HG02938 (cell line): ENCODE data around the gene PRR13.
"Not testable (repeated sequence)": the region's sequence is repeated elsewhere in the genome, so short reads cannot be mapped to it uniquely, and the experiment has no call there.

Experiments used
- ATAC-seq: cut with Tn5 transposase; IDR thresholded peaks from one replicate; pipeline ENCODE4 v1.9.1; 2021; ENCODE audit warnings: mild to moderate bottlenecking, moderate library complexity; ENCODE audit not compliant: unreplicated experiment

The PRR13 gene

GRCh38 chr12:53435326-53435725 is 6.2 kb upstream of the PRR13 start:
- ATAC-seq = not testable (repeated sequence)

- not testable (repeated sequence) for ATAC-seq
These were observed 2.0 kb upstream of the PRR13 start for GRCh38 chr12:53439582-53439981.

- ATAC-seq = no peak
These were observed 2.4 kb downstream of the PRR13 start for GRCh38 chr12:53443955-53444354.

DNA sequence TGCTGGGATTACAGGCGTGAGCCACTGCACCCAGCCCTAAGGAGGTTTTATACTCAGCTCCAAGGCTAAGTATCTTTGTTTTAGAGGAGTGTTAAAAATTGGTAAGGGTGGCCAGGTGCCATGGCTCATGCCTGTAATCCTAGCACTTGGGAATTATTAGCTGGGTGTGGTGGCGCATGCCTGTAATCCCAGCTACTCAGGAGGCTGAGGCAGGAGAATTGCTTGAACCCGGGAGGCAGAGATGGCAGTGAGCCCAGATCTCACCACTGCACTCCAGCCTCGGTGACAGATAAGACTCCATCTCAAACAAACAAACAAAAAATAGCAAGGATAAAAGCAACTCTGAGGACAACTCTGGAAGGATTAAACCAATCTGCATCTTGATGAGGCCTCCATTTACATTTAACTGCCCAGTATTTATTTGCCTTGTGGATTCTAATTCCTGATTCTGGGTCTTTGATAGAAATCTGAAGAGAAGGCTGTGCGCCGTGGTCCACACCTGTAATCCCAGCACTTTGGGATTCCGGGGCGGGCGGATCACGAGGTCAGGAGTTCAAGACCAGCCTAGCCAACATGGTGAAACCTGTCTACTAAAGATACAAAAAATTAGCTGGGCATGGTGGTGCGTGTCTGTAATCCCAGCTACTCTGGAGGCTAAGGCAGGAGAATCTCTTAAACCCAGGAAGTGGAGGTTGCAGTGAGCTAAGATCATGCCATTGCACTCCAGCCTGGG is 3.2 kb downstream of the PRR13 start:
- not testable (repeated sequence) for ATAC-seq

- ATAC-seq = no peak
These were observed 9.4 kb downstream of the PRR13 start for GRCh38 chr12:53450936-53451335.

- peak; percentile 95 for ATAC-seq
These were observed 10.2 kb downstream of the PRR13 start, which contains the start of gene PCBP2 for GRCh38 chr12:53451661-53452158. TSS of gene PCBP2 (plus strand) at chr12:53452102. CDS start at chr12:53454801, 2,699 bp downstream.

- ATAC-seq = no peak
These were observed 10.9 kb downstream of the PRR13 start for GRCh38 chr12:53452159-53453077.

DNA sequence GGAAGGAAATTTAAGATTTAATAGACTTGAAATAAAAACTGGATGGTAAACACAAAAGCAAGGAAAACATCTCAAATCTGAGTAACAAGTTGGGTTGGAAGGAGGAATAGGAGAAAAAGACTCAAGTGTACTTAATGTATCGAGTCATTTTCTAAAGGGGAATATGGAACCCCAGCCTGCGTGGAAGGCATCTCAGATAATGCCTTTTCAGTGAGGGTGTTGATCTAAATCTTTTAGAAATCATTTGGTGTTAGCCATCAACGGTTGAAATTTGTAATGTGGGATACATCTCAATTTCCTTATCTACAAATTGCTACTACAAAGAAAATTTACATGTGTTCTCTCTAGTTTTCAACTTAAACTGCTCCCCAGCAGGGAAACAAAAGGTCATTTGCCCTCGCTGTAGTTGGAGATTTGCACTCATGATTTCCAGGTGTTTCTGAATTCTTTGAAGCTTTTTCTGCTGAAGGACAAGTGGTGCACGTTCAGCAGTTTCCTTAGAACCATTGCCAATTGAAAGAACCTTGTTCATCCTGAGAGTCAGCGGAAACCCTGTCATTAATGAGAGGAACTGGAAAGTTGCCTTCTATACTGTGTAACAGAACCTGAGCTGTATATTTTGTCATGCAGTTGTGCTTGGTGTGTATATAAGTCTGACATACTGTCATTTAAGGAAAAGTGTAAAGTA is 12.6 kb downstream of the PRR13 start:
- no peak for ATAC-seq

GRCh38 chr12:53454707-53455106 is 13.2 kb downstream of the PRR13 start:
- no peak for ATAC-seq

DNA sequence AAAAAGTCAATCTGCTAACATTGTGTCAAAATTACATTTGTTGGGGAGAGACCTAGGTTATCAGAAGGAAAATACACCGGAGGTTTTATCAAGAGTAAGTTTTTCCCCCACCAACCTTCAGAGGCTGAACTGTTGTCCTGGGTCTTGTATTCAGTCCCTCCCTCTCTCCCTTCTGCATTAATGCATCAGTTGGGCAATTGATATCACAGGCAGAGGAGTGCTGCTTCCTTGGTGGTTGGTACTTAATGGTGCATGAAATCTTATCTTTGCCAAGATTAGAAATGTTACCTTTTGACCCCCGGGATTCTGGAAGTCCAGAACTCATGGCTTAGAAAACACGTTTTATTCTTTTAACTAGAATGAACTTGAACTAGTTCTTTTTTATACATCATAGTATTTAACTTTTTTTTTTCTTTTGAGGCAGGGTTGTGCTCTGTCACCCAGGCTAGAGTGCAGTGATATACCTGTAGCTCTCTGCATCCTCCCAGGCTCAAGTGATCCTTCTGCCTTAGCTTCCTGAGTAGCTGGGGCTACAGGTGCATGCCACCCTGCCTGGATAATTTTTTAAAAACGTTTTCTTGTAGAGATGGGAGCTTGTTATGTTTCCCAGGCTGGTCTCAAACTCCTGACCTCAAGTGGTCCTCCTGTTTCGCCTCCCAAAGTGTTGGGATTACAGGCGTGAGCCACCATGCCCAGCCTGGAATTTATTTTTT is 15.3 kb downstream of the PRR13 start:
- ATAC-seq = no peak

DNA sequence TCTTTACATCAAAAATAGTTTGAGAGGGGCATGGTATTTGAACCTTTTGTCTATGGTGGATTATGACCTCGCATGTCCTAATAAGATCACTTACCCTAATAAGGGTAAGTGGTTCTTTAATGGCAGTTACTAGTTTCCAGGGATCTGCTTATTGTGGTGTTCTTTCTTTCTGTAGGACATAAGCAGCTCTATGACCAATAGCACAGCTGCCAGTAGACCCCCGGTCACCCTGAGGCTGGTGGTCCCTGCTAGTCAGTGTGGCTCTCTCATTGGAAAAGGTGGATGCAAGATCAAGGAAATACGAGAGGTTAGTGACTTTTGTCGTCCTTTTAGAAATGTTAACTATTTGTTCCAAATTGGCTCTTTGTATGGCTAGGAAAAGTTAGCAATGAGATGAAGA is 17.6 kb downstream of the PRR13 start:
- ATAC-seq = no peak

DNA sequence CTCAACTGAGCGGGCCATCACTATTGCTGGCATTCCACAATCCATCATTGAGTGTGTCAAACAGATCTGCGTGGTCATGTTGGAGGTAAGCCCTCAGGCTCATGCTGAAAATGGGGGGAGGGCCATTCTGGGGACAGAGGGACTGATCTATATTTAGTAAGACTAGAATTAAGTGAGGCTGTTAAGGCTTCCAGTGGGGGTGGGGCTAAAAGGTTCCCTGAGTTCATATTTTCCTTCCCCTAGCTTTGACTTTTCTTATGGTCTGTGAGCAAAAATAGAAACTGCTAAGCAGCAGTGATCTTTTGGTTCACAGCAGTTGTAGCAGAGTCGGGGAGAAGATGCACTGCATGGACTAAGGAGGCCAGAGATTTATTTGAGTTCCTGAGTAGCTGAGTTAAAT is 19.5 kb downstream of the PRR13 start:
- no peak for ATAC-seq

DNA sequence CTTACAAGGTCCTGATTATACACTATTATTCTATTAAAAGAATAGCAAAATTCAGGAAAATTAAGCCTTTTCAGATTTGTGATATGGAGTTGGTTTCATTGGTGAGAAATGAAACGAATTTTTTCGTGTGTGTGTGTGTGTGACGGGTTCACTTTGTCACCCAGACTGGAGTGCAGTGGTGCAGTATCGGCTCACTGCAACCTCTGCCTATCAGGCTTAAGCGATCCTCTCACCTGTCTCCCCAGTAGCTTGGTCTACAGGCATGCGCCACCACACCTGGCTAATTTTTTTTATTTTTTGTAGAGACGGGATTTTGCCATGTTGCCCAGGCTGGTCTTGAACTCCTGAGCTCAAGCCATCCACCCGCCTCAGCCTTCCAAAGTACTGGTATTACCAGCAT is 20.1 kb downstream of the PRR13 start:
- ATAC-seq = no peak

DNA sequence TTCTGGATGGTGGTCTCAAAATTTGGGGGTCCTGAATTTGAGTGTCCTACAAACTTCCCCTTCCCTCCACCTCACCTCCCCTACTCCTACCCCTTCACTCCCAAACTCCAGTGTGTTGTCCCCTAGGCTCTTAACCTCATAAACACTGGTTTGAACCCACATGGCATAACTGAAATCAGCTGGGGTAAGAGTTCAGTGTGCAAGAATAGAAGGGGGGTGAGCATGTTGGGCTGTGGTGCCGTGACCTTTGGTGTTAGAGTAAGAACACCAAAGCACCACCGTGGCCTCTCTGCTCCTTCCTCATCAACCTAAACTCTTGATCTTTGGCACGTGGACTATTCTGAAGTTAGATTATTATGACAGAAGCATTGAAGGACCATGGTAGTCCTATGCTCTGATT is 21.4 kb downstream of the PRR13 start:
- ATAC-seq = no peak

DNA sequence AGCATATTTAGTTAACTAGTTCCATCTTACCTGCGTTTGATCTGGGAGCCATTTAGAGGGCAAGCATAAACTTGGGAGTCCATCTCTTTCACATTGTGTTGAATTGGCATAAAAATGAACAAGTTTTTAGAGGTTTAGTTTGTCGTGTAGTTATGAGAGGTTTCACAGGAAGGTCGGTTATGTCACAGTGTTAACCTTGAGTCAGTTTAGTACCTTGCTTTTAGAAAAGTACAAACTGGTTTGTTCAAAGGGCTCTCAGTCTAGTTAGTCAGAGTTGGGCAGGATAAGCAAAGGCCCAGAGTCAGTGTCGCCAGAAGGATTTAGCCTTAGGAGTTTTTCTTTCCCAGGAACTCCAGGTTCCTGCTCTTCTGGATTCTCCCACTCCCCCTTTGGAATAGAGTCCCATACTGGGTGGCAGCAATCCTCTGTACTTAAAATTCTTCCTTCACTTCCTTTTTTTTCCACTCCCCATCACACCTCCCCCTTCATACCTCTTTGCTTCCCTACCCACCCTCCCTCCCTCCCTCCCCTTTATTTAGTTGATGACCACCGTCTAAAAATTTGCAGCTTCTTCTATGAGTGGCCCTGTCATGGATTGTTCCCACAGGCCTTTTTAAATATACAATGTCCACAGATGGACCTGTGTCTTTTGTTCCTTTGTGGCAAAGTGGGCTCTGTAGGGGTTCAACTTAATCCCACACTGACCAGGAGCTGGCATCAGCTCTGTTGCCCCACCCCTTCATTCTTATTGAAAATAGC is 22.4 kb downstream of the PRR13 start:
- ATAC-seq = no peak

GRCh38 chr12:53464685-53465418 is 23.3 kb downstream of the PRR13 start:
- ATAC-seq = no peak

DNA sequence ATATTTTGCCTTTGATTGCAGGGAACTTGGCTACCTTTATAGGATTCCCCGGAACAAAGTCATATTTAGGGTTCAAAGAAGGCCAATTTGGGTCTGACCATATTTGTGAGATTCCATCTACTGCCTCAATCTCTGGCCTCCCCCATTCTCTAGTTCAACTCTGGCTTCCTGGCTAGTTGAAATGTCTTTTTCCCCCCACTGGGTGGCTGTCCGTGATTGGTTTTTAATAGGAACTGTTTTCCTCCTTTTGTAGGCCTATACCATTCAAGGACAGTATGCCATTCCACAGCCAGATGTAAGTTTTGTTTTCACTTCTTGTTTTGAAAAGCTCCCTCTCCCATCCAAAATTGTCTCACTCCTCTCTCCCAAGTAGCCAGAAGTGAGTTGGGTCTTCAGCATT is 24.1 kb downstream of the PRR13 start:
- ATAC-seq = no peak

DNA sequence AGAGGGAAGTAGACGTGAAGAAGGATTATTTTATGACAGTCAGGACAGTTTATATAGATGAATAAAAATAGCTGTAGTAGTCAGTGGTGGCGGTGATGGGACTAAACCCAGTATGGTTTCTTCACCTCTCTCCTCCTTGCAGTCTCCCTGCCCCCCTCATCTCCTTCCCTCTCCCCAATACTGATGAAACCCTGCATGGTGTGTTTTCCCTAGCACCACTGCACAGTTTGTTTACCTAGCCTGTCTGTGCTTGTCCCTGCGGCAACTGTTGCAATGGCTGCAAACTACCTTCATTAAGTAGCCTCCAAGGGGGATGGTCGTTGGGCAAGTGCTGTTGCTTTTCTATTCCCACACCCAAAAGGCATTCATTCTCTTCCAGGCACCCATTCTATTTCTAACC is 25.1 kb downstream of the PRR13 start:
- no peak for ATAC-seq

GRCh38 chr12:53467082-53467481 is 25.5 kb downstream of the PRR13 start:
- no peak for ATAC-seq
